GM12878 (cell line): ENCODE results near the gene SLC20A1. TPM values are rescaled to one million over a fixed set of nuclear protein-coding genes. Genes with fewer than 3 reads are reported as not detected.
A peak's percentile ranks its signal among the peaks of the same experiment; 100 is the strongest.

Source experiments
- EGR1 ChIP-seq, 2 experiments: IDR thresholded peaks; 1 replicate in 1 of 2; 2 replicates in 1 of 2; pipeline ENCODE4 v1.6.1; 2011 to 2012; ENCODE audit warnings: low read depth in 2 of 2, low read length in 2 of 2, borderline replicate concordance in 1 of 2, mild to moderate bottlenecking in 1 of 2, moderate library complexity in 1 of 2
- NR2F1 ChIP-seq: fragments of 450-650 bp; conservative IDR thresholded peaks from 2 replicates; pipeline ENCODE4 v1.6.1; 2017; ENCODE audit warnings: mild to moderate bottlenecking
- PML ChIP-seq: IDR thresholded peaks from 2 replicates; pipeline ENCODE4 v1.6.1; 2012; ENCODE audit warnings: low read length, inconsistent platforms
- ZZZ3 ChIP-seq: IDR thresholded peaks from 2 replicates; pipeline ENCODE4 v1.6.1; 2011; ENCODE audit warnings: low read depth; ENCODE audit not compliant: control insufficient read depth, insufficient read length
- polyA plus RNA-seq, 11 experiments: library from polyadenylated mRNA; depleted of rRNA in 4 of 11; unstranded in 6 of 11; stranded (reverse) in 5 of 11; fragments of >200 nt; fragmentation: Nextera tagmentation in 4 of 11; fragmentation: Illumina TruSeq in 1 of 11; extraction: Ambion mirVana in 4 of 11; extraction: Trizol in 1 of 11; gene quantifications; 1 replicate in 1 of 11; 2 replicates in 10 of 11; pipeline versions ENCODE4 v1.2.1 to v1.2.3, GENCODE V29; 2011 to 2016; ENCODE audit warnings: inconsistent platforms in 2 of 11, missing spikeins in 2 of 11, low read depth in 1 of 11
- total RNA-seq, 4 experiments: library from RNA; depleted of rRNA in 3 of 4; stranded (reverse); fragments of >200 nt in 3 of 4; fragmentation: Illumina TruSeq in 1 of 4; extraction: Trizol in 1 of 4; gene quantifications; 2 replicates each; pipeline versions ENCODE4 v1.2.1 to v1.2.3, GENCODE V29; 2013 to 2021
- TF ChIP-seq, protein P1 (sequence below): fragments of 450-650 bp; IDR thresholded peaks from 2 replicates; pipeline ENCODE4 v1.6.1; 2018; ENCODE audit warnings: mild to moderate bottlenecking, low read depth, moderate library complexity; ENCODE audit not compliant: partially characterized antibody
- TF ChIP-seq, protein P2 (sequence below): fragments of 150-350 bp; IDR thresholded peaks from 2 replicates; pipeline ENCODE4 v1.6.1; 2014; ENCODE audit warnings: mild to moderate bottlenecking, low read depth, low read length

SLC20A1 gene
- total and polyA plus RNA-seq, 10 of the 15 experiments (the other 5 are each of a cell fraction or from before 2014, with no cell fraction given): 21.2 to 59.1 (median 43.2) TPM

DNA sequence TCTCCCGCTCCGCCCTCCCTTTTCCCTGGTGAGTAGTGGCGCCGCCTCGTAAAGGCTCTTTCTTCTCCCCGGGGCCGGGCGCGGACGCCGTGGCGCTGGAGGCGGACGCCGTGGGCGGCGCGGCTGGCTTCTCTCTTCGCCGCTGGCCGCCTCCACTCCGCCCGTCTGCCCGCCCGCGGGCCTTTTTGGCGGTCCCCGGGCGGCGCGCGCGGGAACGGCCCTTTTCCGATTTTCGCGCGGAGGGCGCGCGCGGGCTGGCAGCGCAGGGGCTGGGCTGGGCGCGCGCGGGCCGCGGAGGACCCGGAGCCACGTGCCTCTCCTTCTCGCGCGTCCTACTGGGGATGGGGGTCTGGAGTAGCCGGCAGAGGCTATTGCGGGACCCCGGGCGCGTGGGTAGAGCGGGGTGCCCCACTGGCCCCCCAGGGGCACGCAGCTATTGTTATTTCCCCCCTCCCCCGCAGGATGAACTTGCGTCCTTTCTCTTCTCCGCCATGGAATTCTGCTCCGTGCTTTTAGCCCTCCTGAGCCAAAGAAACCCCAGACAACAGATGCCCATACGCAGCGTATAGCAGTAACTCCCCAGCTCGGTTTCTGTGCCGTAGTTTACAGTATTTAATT lies 472 bp downstream of the SLC20A1 start (continued):
- TF ChIP-seq, protein P1, sequence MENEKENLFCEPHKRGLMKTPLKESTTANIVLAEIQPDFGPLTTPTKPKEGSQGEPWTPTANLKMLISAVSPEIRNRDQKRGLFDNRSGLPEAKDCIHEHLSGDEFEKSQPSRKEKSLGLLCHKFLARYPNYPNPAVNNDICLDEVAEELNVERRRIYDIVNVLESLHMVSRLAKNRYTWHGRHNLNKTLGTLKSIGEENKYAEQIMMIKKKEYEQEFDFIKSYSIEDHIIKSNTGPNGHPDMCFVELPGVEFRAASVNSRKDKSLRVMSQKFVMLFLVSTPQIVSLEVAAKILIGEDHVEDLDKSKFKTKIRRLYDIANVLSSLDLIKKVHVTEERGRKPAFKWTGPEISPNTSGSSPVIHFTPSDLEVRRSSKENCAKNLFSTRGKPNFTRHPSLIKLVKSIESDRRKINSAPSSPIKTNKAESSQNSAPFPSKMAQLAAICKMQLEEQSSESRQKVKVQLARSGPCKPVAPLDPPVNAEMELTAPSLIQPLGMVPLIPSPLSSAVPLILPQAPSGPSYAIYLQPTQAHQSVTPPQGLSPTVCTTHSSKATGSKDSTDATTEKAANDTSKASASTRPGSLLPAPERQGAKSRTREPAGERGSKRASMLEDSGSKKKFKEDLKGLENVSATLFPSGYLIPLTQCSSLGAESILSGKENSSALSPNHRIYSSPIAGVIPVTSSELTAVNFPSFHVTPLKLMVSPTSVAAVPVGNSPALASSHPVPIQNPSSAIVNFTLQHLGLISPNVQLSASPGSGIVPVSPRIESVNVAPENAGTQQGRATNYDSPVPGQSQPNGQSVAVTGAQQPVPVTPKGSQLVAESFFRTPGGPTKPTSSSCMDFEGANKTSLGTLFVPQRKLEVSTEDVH: no peak
- TF ChIP-seq ZZZ3: no peak
- TF ChIP-seq NR2F1: peak; percentile 82; the same call in 1 of the 2 replicates
- TF ChIP-seq, protein P2, sequence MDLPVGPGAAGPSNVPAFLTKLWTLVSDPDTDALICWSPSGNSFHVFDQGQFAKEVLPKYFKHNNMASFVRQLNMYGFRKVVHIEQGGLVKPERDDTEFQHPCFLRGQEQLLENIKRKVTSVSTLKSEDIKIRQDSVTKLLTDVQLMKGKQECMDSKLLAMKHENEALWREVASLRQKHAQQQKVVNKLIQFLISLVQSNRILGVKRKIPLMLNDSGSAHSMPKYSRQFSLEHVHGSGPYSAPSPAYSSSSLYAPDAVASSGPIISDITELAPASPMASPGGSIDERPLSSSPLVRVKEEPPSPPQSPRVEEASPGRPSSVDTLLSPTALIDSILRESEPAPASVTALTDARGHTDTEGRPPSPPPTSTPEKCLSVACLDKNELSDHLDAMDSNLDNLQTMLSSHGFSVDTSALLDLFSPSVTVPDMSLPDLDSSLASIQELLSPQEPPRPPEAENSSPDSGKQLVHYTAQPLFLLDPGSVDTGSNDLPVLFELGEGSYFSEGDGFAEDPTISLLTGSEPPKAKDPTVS: no peak
- TF ChIP-seq PML: peak; percentile 2; the same call in 1 of the 2 replicates
- peak in 1 of 2 experiments; percentile 34; a peak in 1 of 3 replicates for TF ChIP-seq EGR1 (IDR thresholded peaks at IDR 0.05; ENCODE audit: borderline replicate concordance in 1 of 2, low read depth in 2 of 2, low read length in 2 of 2)
